B cell (primary cell): ENCODE measurements around the gene TF. TPM values are rescaled to one million over a fixed set of nuclear protein-coding genes. Genes with fewer than 3 reads are reported as not detected.

Experiments used
- ATAC-seq: fragments of 200-7000 bp; cut with Tn5 transposase; one replicate; pipeline ENCODE4 v1.10.0; 2021; ENCODE audit warnings: low read depth, mild to moderate bottlenecking, moderate number of reproducible peaks, moderate library complexity
- CTCF ChIA-PET: fragments of 350-600 bp; sonication (Branson Sonifier 250); formaldehyde crosslinking; loops from one replicate; lab custom pipeline; 2021; ENCODE audit warnings: antibody characterized with exemption, inconsistent platforms; lab: Charles Lee
- POLR2A ChIA-PET: fragments of 350-600 bp; sonication (Branson Sonifier 250); formaldehyde crosslinking; loops from one replicate; lab custom pipeline; 2021; ENCODE audit warnings: antibody characterized with exemption; lab: Charles Lee
- DNase-seq: peaks from one replicate; pipeline ENCODE4 v3.0.0; 2013
- H2AFZ ChIP-seq: 2 replicates; pipeline ENCODE4 v1.6.1; 2012; ENCODE audit warnings: mild to moderate bottlenecking, low read depth, low read length; ENCODE audit not compliant: insufficient read depth, poor library complexity, severe bottlenecking
- H3K27ac ChIP-seq, 2 donors: 1 replicate in 1 of 2; 2 replicates in 1 of 2; pipeline ENCODE4 v1.5.1; 2012 to 2013; ENCODE audit warnings: low read length in 2 of 2, mild to moderate bottlenecking in 2 of 2, moderate library complexity in 1 of 2
- H3K27me3 ChIP-seq, 4 experiments: fragments of 200-600 bp in 1 of 4; sonication (generic) in 1 of 4; replicated peaks in 1 of 4; 1 replicate in 2 of 4; 2 replicates in 2 of 4; pipeline versions ENCODE4 v1.6.1 to v1.7.0; 2013 to 2016; ENCODE audit warnings: low read length in 3 of 4, mild to moderate bottlenecking in 2 of 4, mixed read lengths in 1 of 4, moderate library complexity in 1 of 4; ENCODE audit not compliant: insufficient read depth in 4 of 4, control insufficient read depth in 3 of 4; ENCODE audit errors: control extremely low read depth in 1 of 4
- H3K36me3 ChIP-seq, 2 experiments: replicated peaks in 1 of 2; 1 replicate in 1 of 2; 2 replicates in 1 of 2; pipeline versions ENCODE4 v1.6.1 to v1.7.1; 2013; ENCODE audit warnings: low read length in 1 of 2; ENCODE audit not compliant: insufficient read depth in 2 of 2, control insufficient read depth in 1 of 2; ENCODE audit errors: control extremely low read depth in 1 of 2, extremely low read depth in 1 of 2
- H3K4me1 ChIP-seq, 2 donors: fragments of 200-600 bp in 1 of 2; sonication (generic) in 1 of 2; 1 replicate in 1 of 2; 2 replicates in 1 of 2; pipeline versions ENCODE4 v1.5.1 to v1.6.1; 2013 to 2017; ENCODE audit warnings: low read length in 2 of 2; ENCODE audit not compliant: control insufficient read depth in 2 of 2, insufficient read depth in 2 of 2
- H3K4me2 ChIP-seq: replicated peaks from 2 replicates; pipeline ENCODE3; 2012; ENCODE audit warnings: mild to moderate bottlenecking, low read depth, low read length; ENCODE audit not compliant: poor library complexity, severe bottlenecking
- H3K4me3 ChIP-seq, 5 experiments: fragments of 200-600 bp in 1 of 5; sonication (generic) in 1 of 5; 1 replicate in 3 of 5; 2 replicates in 2 of 5; pipeline versions ENCODE4 v1.5.1 to v1.7.0; 2011 to 2016; ENCODE audit warnings: low read length in 4 of 5, mild to moderate bottlenecking in 4 of 5, low read depth in 2 of 5, control low read depth in 1 of 5, moderate library complexity in 1 of 5; ENCODE audit not compliant: insufficient read depth in 1 of 5; ENCODE audit errors: control extremely low read depth in 1 of 5, extremely low read depth in 1 of 5
- H3K79me2 ChIP-seq: fragments of 200-600 bp; sonication (generic); one replicate; pipeline ENCODE4 v1.6.0; 2016; ENCODE audit warnings: low read length; ENCODE audit not compliant: control insufficient read depth, insufficient read depth
- H3K9ac ChIP-seq: fragments of 200-600 bp; sonication (generic); 2 replicates; pipeline ENCODE4 v1.6.1; 2017; ENCODE audit warnings: mild to moderate bottlenecking, low read length, moderate library complexity
- H3K9me3 ChIP-seq, 3 donors: one replicate each; pipeline versions ENCODE4 v1.6.1 to v1.7.1; 2013; ENCODE audit warnings: low read length in 2 of 3; ENCODE audit not compliant: control insufficient read depth in 2 of 3, insufficient read depth in 1 of 3; ENCODE audit errors: control extremely low read depth in 1 of 3
- H4K20me1 ChIP-seq: 2 replicates; pipeline ENCODE4 v1.6.0; 2012; ENCODE audit warnings: mild to moderate bottlenecking, low read length; ENCODE audit not compliant: insufficient read depth, control insufficient read depth, poor library complexity, severe bottlenecking
- H3K27ac Mint-ChIP-seq: one replicate; pipeline ENCODE4 v1.8.0; 2021; ENCODE audit warnings: mixed read lengths
- H3K27me3 Mint-ChIP-seq: one replicate; pipeline ENCODE4 v1.8.0; 2021; ENCODE audit warnings: mixed read lengths
- H3K4me1 Mint-ChIP-seq: one replicate; pipeline ENCODE4 v1.8.0; 2021; ENCODE audit warnings: mixed read lengths
- H3K4me3 Mint-ChIP-seq: one replicate; pipeline ENCODE4 v1.8.0; 2021; ENCODE audit warnings: mixed read lengths
- H3K9me3 Mint-ChIP-seq: one replicate; pipeline ENCODE4 v1.8.0; 2022; ENCODE audit warnings: mixed read lengths; ENCODE audit not compliant: insufficient read depth
- CTCF ChIP-seq: fragments of 200-600 bp; IDR thresholded peaks from one replicate; pipeline ENCODE4 v1.8.0; 2022; ENCODE audit warnings: antibody characterized with exemption, mild to moderate bottlenecking
- EZH2 ChIP-seq: IDR thresholded peaks from 2 replicates; pipeline ENCODE4 v1.6.1; 2012; ENCODE audit warnings: borderline replicate concordance, low read depth, mild to moderate bottlenecking, moderate library complexity, low read length; ENCODE audit not compliant: insufficient read depth, poor library complexity, severe bottlenecking
- WGBS: methylation state at CpG from one replicate; pipeline ENCODE4 v1.1.5; 2013; ENCODE audit warnings: missing lambda C conversion rate; ENCODE audit not compliant: insufficient coverage; 5-methylcytosine and 5-hydroxymethylcytosine counted together
- intact Hi-C: fragments of 100-400 bp; cut with micrococcal nuclease; formaldehyde crosslinking; loops from one replicate; pipeline ENCODE4 v1.10.0; 2022
- polyA plus RNA-seq: library from polyadenylated mRNA; depleted of rRNA; stranded (reverse); fragments of >200 nt; gene quantifications from 2 replicates; pipeline ENCODE4 v1.2.3, GENCODE V29; 2012
- total RNA-seq, 2 donors: library from RNA; stranded (reverse); fragments of 120-200 nt in 1 of 2; gene quantifications; 1 replicate in 1 of 2; 2 replicates in 1 of 2; pipeline versions ENCODE4 v1.2.3 to v1.2.4, GENCODE V29; 2013 to 2022

Gene TF
- total and polyA plus RNA-seq, 2 donors (not counting 1 experiment from before 2014, with no cell fraction given) = 0.27 to 0.37 TPM

DNA sequence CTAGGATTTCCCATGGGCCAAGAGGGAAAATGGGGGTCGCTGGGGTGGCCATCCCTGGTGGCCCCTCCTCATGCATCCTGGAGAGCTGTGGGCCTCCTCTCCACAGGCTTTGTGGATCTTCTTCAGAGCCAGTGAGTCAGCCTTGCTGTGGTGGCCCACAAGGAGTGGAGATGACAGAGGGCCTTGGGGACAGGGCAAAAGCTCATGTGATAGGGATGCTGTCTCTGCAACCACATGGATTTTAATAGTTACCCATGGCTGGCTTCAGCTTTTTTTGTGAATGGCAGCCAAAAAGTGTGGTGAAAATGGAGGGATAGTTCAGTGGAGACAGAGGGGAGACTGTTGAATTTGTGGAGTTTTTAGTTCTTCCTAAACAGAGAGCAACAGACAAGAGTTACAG is 1.2 kb downstream of the TF start:
- ATAC-seq (no peak), DNase-seq (no peak)
- Histone ChIP-seq H3K27me3 (peaks cover 0 to 28% (median 10%) of the 10 kb centered on the region in 4 experiments), H2AFZ (no peak overlapping the region), H3K79me2 (no peaks in the 10 kb centered on the region), H3K27ac (no peak overlapping the region), H3K4me1 (no peaks in the 10 kb centered on the region), H3K4me3 (no peak overlapping the region), H3K9me3 (no peaks in the 10 kb centered on the region), H4K20me1 (no peaks in the 10 kb centered on the region), H3K36me3 (no peaks in the 10 kb centered on the region), H3K9ac (no peak overlapping the region), H3K4me2 (no peak overlapping the region)
- WGBS = 56% methylated on average over 1 of the region's 1 CpG
- TF ChIP-seq EZH2 = no peak
- ChIA-PET POLR2A (no interaction called here), CTCF (no interaction called here)
- no peak overlapping the region for H3K4me3 Mint-ChIP-seq
- H3K27ac Mint-ChIP-seq = no peak overlapping the region
- H3K9me3 Mint-ChIP-seq = no peaks in the 10 kb centered on the region
- intact Hi-C loops = no loop called here
- no peaks in the 10 kb centered on the region for H3K4me1 Mint-ChIP-seq
- H3K27me3 Mint-ChIP-seq = peaks cover 39% of the 10 kb centered on the region

DNA sequence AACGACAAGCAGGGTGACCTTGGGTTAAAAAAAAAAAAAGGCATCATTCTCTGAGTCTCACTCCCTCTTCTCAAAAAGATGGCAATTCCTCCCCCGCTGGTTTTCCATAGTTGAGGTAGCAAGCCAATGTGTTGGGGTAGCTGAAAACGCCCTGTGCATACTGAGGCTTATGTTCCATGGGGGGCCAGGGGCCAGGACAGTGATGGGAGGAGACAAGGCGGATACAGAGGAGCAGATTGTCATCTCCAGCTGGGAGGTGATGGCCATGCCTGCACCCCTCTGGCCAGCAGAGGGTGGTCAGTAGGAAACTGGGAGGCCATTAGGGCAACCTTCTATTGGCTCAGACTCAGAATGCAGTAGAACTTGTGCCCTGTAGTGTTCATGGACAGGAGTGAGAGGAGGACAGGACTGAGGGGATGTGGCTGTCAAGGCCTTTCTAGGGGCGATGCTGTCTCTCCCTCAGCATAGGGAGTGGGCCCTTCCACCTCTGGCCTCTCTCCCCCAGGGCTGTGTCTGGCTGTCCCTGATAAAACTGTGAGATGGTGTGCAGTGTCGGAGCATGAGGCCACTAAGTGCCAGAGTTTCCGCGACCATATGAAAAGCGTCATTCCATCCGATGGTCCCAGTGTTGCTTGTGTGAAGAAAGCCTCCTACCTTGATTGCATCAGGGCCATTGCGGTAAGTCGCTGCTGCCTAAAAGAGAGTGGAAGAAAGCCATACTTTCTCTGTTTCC is 1.9 kb downstream of the TF start:
- no peaks in the 10 kb centered on the region for H3K4me1 Mint-ChIP-seq
- H3K36me3 ChIP-seq = no peaks in the 10 kb centered on the region

More for the DNA sequence above, 1.9 kb downstream of the TF start:
- ChIA-PET CTCF (no interaction called here), POLR2A (no interaction called here)
- DNase-seq = no peak
- 96% methylated on average over 7 of the region's 12 CpGs for WGBS
- H4K20me1 ChIP-seq = no peaks in the 10 kb centered on the region
- H3K9ac ChIP-seq = no peak overlapping the region
- intact Hi-C loops = no loop called here
- TF ChIP-seq EZH2 (no peak), CTCF (no peak)
- H3K9me3 ChIP-seq = no peaks in the 10 kb centered on the region
- H3K4me2 ChIP-seq = no peak overlapping the region
- no peak overlapping the region for H2AFZ ChIP-seq
- Mint-ChIP-seq H3K4me3 (no peak overlapping the region), H3K9me3 (no peaks in the 10 kb centered on the region), H3K27me3 (peaks cover 39% of the 10 kb centered on the region), H3K27ac (no peak overlapping the region)
- peaks cover 0 to 28% (median 10%) of the 10 kb centered on the region in 4 experiments for H3K27me3 ChIP-seq
- H3K79me2 ChIP-seq = no peaks in the 10 kb centered on the region
- no peaks in the 10 kb centered on the region for H3K4me1 ChIP-seq
- H3K27ac ChIP-seq = no peak overlapping the region
- ATAC-seq = no peak
- H3K4me3 ChIP-seq = no peak overlapping the region
